Hair follicle dermal papilla cell (primary cell): ENCODE measurements around the gene NAT10. TPM values are rescaled to one million over a fixed set of nuclear protein-coding genes. Genes with fewer than 3 reads are reported as not detected.

Experiments used
- small RNA-seq: library from RNA; depleted of rRNA; stranded (forward); fragments of <200 nt; gene quantifications from one replicate; pipeline ENCODE3, GENCODE V24; 2012
- total RNA-seq: library from RNA; depleted of rRNA; stranded (reverse); fragments of >200 nt; gene quantifications from 2 replicates; pipeline ENCODE4 v1.2.3, GENCODE V29; 2012

Gene NAT10
- total RNA-seq = 22.3 and 22.7 TPM in 2 replicates

GRCh38 chr11:34105079-34105956, at the start of gene NAT10:
TSS of gene NAT10 (plus strand) at chr11:34105629. CDS start at chr11:34108226, 2,597 bp downstream.

Small RNAs within 50 kb of the gene (small RNA-seq; reads per million reads assigned to genes)
- gene RF00019 = not detected

Other genes with a start within 250 kb of the NAT10 start
- gene LMO2, start 213.6 kb upstream of the NAT10 start, total RNA-seq = under 0.01 TPM in 1 of 2 replicates, not detected in the other
- gene CAPRIN1, start 53.9 kb upstream of the NAT10 start, total RNA-seq = 210 and 233 TPM in 2 replicates